Measurements from ENCODE around the gene TEX11. TPM values are rescaled to one million over a fixed set of nuclear protein-coding genes. Genes with fewer than 3 reads are reported as not detected.
"Not testable (repeated sequence)": the region's sequence is repeated elsewhere in the genome, so short reads cannot be mapped to it uniquely, and the experiment has no call there.

TEX11 gene
- total and polyA plus RNA-seq, 2 experiments from 2014 or later, result not detected

DNA sequence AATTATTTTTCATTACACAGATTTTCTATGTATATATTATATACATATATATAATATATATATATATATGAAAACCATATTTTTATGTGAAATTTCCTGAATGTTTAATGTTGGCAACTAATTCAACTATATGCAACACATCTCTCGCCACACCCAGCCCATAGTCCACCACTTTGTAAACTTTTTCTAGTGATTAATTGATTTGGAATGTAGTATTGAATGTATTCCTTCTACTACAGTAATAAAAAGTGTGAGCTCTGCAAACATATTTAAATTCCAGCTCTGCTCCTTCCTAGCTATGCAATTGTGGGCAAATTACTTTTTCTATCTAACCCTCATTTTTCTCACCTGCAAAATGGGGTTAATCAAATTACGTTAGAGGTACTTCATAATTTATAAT lies 187.8 kb downstream of the TEX11 start:
- H3K9me3 ChIP-seq (ENCODE audit: low read depth), result no peaks in the 10 kb centered on the region
- H3K27me3 ChIP-seq, result no peaks in the 10 kb centered on the region
- H3K4me3 ChIP-seq, result no peak overlapping the region
- H3K4me1 ChIP-seq (ENCODE audit: low read depth), result no peaks in the 10 kb centered on the region
- DNase-seq (ENCODE audit: low read depth in 1 of 2, low spot score in 1 of 2), result no peak
- H3K36me3 ChIP-seq, result no peaks in the 10 kb centered on the region
- no peak overlapping the region for H3K27ac ChIP-seq
- TF ChIP-seq, protein P1, sequence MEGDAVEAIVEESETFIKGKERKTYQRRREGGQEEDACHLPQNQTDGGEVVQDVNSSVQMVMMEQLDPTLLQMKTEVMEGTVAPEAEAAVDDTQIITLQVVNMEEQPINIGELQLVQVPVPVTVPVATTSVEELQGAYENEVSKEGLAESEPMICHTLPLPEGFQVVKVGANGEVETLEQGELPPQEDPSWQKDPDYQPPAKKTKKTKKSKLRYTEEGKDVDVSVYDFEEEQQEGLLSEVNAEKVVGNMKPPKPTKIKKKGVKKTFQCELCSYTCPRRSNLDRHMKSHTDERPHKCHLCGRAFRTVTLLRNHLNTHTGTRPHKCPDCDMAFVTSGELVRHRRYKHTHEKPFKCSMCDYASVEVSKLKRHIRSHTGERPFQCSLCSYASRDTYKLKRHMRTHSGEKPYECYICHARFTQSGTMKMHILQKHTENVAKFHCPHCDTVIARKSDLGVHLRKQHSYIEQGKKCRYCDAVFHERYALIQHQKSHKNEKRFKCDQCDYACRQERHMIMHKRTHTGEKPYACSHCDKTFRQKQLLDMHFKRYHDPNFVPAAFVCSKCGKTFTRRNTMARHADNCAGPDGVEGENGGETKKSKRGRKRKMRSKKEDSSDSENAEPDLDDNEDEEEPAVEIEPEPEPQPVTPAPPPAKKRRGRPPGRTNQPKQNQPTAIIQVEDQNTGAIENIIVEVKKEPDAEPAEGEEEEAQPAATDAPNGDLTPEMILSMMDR (IDR thresholded peaks at IDR 0.05; ENCODE audit: low read depth, low read length), result no peak

DNA sequence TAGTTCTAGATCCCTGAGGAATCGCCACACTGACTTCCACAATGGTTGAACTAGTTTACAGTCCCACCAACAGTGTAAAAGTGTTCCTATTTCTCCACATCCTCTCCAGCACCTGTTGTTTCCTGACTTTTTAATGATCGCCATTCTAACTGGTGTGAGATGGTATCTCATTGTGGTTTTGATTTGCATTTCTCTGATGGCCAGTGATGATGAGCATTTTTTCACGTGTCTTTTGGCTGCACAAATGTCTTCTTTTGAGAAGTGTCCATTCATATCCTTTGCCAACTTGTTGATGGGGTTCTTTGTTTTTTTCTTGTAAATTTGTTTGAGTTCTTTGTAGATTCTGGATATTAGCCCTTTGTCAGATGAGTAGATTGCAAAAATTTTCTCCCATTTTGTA lies 197.2 kb downstream of the TEX11 start:
- not testable (repeated sequence) for H3K36me3 ChIP-seq; H3K9me3 ChIP-seq (ENCODE audit: low read depth); H3K27ac ChIP-seq; DNase-seq (ENCODE audit: low read depth in 1 of 2, low spot score in 1 of 2); H3K4me1 ChIP-seq (ENCODE audit: low read depth); H3K27me3 ChIP-seq; H3K4me3 ChIP-seq

DNA sequence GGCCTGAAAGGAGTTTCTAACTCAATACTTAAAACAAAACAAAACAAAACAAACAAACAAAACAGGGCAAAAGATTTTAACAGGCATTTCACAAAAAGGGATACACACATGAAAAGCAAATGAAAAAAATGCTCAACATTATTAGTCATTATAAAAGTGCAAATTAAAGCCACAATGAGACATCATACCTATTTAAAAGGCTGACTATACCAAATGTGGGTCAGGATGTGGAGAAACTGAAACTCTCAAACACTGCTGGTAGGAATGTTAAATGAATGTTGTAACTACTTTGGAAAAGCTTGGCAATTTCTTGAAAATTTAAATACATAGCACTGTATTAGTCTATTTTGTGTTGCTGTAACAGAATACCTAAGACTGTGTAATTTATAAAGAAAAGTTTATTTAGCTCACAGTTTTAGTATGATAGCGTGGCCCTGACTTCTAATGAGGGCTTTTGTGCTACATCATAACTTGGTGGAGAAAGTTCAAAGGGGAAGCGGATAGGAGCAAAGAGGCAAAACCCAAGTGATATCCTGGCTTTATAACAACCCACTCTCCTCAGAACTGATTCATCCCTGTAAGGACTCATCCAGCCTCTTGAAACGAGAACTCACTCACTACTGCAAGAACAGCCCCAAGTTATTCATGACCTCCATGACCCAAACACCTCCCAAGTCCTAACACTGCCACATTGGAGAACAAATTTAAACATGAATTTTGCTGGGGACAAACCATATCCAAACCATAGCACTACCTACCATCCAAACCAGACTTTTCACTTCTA lies 214.0 kb downstream of the TEX11 start:
- Histone ChIP-seq H3K4me3 (no peak overlapping the region), H3K36me3 (no peaks in the 10 kb centered on the region), H3K27me3 (no peaks in the 10 kb centered on the region), H3K27ac (no peak overlapping the region), H3K9me3 (ENCODE audit: low read depth) (no peaks in the 10 kb centered on the region), H3K4me1 (ENCODE audit: low read depth) (no peaks in the 10 kb centered on the region)
- TF ChIP-seq, protein P1 (IDR thresholded peaks at IDR 0.05; ENCODE audit: low read depth, low read length), result no peak
- no peak for DNase-seq (ENCODE audit: low read depth in 1 of 2, low spot score in 1 of 2)

DNA sequence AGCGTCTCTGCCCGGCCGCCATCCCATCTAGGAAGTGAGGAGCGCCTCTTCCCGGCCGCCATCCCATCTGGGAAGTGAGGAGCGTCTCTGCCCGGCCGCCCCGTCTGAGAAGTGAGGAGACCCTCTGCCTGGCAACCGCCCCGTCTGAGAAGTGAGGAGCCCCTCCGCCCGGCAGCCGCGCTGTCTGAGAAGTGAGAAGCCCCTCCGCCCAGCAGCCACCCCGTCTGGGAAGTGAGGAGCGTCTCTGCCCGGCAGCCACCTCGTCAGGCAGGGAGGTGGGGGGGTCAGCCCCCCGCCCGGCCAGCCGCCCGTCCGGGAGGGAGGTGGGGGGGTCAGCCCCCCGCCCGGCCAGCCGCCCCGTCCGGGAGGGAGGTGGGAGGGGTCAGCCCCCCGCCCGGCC lies 229.1 kb downstream of the TEX11 start:
- H3K4me3 ChIP-seq; H3K36me3 ChIP-seq; H3K9me3 ChIP-seq (ENCODE audit: low read depth): not testable (repeated sequence)

DNA sequence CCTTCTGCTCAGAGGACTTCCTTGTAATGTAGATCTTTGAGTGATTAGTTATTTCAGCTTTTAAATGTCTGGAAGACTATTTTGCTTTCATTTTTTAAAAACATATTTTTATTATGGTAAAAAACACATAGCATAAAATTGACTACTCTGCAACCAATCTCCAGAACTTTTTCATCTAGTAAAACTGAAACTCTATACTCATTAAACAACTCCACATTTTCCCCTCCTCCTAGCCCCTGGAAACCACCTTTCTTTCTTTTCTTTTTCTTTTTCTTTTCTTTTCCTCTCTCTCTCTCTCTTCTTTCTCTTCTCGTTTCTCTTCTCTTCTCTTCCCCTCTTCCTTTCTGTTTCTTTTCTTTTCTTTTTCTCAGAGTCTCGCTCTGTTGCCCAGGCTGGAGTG lies 233.2 kb downstream of the TEX11 start:
- Histone ChIP-seq H3K4me1 (ENCODE audit: low read depth) (no peaks in the 10 kb centered on the region), H3K36me3 (no peaks in the 10 kb centered on the region), H3K4me3 (no peak overlapping the region), H3K27me3 (no peaks in the 10 kb centered on the region), H3K27ac (no peak overlapping the region), H3K9me3 (ENCODE audit: low read depth) (no peaks in the 10 kb centered on the region)
- TF ChIP-seq, protein P1 (IDR thresholded peaks at IDR 0.05; ENCODE audit: low read depth, low read length), result no peak
- DNase-seq (ENCODE audit: low read depth in 1 of 2, low spot score in 1 of 2), result no peak

More for the DNA sequence above, 229.1 kb downstream of the TEX11 start:
- not testable (repeated sequence) for H3K4me1 ChIP-seq (ENCODE audit: low read depth); H3K27me3 ChIP-seq; DNase-seq (ENCODE audit: low read depth in 1 of 2, low spot score in 1 of 2); H3K27ac ChIP-seq

DNA sequence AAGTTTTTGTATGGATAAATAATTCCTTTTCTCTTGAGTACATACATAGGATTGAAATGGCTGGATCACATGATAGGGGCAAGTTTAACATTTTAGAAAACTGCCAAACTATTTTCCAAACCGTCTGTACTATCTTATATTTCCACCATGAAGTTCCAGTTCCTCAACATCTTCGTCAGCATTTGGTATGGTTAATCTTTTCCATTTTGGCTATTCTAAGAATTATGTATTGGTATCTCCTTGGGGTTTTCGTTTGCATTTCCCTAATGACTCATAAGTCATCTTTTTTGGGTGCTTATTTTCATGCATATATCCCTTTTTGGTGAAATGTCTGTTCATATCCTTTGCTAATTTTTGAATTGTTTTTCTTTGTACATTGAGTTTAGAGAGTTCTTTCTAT lies 236.2 kb downstream of the TEX11 start:
- DNase-seq (ENCODE audit: low read depth in 1 of 2, low spot score in 1 of 2), result no peak
- Histone ChIP-seq H3K36me3 (no peaks in the 10 kb centered on the region), H3K4me1 (ENCODE audit: low read depth) (peaks cover 8% of the 10 kb centered on the region), H3K4me3 (no peak overlapping the region), H3K27ac (no peak overlapping the region), H3K9me3 (ENCODE audit: low read depth) (no peaks in the 10 kb centered on the region), H3K27me3 (no peaks in the 10 kb centered on the region)
- TF ChIP-seq, protein P1 (IDR thresholded peaks at IDR 0.05; ENCODE audit: low read depth, low read length), result no peak
